ENCODE results near the gene SLC23A1.

DNA sequence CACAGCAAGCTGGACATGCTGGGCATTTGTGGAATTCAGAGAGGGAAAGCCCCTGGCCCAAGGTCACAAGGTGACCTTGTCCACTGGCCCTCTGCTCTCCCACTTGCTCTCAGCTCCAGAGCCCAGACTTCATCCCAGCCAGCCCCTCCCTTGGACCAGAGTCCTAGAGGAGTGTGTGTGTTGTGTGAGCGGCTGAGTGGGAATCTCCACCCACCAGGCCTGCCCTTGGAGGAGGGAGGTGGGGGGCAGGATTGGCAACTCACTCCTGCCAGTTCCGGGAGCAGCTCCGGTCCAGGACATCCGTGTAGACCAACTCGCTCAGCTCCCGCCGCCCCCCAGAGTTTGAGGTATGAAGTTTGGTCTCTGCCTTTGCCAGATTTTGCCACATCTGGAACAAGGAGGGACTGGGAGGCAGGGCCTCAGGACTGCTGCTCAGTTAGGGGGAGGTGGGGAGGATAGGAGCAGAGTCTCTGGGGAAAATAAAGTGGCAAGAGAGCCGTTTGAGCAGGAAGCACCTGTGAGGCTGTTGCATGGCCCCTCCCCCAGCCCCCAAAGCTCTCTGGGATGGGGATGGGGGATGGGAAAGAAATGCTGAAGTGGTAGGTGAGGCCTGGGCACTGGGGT, 5.2 kb upstream of the SLC23A1 start:
- TF ChIP-seq, protein P1, sequence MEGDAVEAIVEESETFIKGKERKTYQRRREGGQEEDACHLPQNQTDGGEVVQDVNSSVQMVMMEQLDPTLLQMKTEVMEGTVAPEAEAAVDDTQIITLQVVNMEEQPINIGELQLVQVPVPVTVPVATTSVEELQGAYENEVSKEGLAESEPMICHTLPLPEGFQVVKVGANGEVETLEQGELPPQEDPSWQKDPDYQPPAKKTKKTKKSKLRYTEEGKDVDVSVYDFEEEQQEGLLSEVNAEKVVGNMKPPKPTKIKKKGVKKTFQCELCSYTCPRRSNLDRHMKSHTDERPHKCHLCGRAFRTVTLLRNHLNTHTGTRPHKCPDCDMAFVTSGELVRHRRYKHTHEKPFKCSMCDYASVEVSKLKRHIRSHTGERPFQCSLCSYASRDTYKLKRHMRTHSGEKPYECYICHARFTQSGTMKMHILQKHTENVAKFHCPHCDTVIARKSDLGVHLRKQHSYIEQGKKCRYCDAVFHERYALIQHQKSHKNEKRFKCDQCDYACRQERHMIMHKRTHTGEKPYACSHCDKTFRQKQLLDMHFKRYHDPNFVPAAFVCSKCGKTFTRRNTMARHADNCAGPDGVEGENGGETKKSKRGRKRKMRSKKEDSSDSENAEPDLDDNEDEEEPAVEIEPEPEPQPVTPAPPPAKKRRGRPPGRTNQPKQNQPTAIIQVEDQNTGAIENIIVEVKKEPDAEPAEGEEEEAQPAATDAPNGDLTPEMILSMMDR (IDR thresholded peaks at IDR 0.05), result no peak
- TF ChIP-seq POLR2A (IDR thresholded peaks at IDR 0.05), result no peak
